Measurements from ENCODE around the gene NKAIN4. TPM values are rescaled to one million over a fixed set of nuclear protein-coding genes. Genes with fewer than 3 reads are reported as not detected.
"Not testable (repeated sequence)": the region's sequence is repeated elsewhere in the genome, so short reads cannot be mapped to it uniquely, and the experiment has no call there.

The NKAIN4 gene
- total RNA-seq, 2 experiments from 2014 or later: not detected

DNA sequence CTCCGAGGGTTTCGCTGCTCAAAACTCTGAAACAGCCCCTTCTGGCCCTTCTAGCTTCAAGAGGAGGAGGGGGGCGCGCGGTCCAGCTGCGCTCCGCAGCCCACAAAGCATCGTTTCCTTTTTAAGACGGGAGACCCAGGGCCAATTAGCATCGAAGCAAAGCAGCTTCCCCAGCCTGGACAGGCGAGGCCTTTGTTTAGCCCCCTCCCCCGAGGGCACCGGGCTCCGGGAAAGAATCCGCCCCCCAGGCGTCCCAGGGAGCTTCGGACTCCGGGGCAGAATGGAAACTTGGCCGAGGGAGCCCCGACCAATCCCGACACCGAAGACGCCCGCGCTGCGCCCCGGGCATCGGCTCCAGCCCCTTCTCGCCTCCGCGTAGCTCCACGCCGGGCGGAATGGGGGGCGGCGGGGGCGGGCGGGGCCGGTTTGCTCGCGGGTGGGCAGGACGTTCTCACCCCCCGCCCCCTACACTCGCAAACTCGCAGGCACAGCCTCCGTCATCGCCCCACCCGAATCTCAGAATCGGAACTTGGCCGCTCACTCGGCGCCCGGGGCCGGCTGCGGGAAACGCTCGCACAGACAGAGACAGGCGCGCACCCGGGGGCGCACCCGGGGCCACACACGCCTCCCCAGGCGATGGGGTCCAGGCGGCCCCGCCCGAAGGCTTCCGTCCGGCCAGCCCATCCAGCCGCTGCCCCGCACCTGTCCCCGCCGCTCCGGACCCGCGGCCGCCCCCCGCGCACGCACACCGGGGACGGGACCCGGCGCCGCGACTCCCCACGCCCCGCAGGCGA is 628 bp downstream of the NKAIN4 start:
- H3K9me3 Mint-ChIP-seq (ENCODE audit: low read depth): no peaks in the 10 kb centered on the region
- no peak overlapping the region for H3K4me3 Mint-ChIP-seq
- no peaks in the 10 kb centered on the region for H3K4me1 Mint-ChIP-seq
- CTCF ChIA-PET: interaction anchor here (0.7 to 1.2 kb wide), 2 partner anchors 28 to 56 kb away, joined by 3 read pairs; no protein-coding TSS in a partner anchor
- ATAC-seq (no peak), DNase-seq (no peak)
- H3K27me3 Mint-ChIP-seq: peaks cover 53% of the 10 kb centered on the region
- H3K36me3 Mint-ChIP-seq: no peaks in the 10 kb centered on the region
- no peak overlapping the region for H3K27ac Mint-ChIP-seq

DNA sequence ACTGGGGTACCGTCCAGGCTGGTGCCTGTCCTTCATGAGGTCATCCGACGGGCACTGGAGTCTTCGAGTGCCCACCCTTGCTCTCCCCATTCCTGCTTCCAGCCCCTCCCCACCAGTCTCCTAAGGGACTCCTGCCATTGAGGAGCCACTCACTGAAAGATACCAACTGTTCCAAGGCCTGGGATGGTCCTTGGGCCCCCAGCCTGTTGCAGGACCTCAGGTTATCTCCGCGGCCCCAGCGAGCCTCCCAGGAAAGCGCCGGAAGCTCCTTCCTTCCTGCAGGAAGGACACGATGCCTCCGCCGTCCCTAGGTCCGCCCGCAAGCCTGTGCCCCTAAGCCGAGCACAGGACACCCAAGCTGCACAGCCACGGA is 1.2 kb downstream of the NKAIN4 start:
- H3K4me3 Mint-ChIP-seq: no peak overlapping the region
- H3K27me3 Mint-ChIP-seq: peaks cover 57% of the 10 kb centered on the region
- no peak overlapping the region for H3K27ac Mint-ChIP-seq
- CTCF ChIA-PET: interaction anchor here (0.7 to 1.2 kb wide), 2 partner anchors 28 to 56 kb away, joined by 3 read pairs; no protein-coding TSS in a partner anchor
- ATAC-seq (no peak), DNase-seq (no peak)
- H3K36me3 Mint-ChIP-seq: no peaks in the 10 kb centered on the region
- H3K4me1 Mint-ChIP-seq: no peaks in the 10 kb centered on the region
- H3K9me3 Mint-ChIP-seq (ENCODE audit: low read depth): no peaks in the 10 kb centered on the region

DNA sequence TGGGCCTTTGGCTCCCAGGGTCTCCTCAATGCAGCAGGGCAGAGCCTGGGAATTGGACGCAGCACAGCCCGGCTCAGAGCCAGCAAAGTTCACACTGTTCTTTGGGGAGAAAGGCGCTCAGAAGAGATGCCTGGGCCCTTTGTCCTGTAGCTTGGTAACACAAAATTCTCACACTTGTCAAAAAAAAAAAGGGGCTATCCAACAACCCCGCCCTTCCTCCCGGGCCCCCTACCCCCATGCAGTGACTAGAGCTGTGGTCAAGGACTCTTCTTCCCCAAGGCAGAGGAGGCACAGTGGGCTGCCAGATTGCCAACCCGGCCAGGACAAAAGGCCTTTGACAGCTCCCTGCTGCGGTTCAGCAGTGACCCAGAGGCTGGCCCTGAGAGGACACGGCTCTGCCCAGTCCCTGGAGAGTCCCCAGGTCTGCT is 2.0 kb downstream of the NKAIN4 start:
- H3K4me3 Mint-ChIP-seq: no peak overlapping the region
- no peaks in the 10 kb centered on the region for H3K4me1 Mint-ChIP-seq
- ATAC-seq (no peak), DNase-seq (no peak)
- H3K9me3 Mint-ChIP-seq (ENCODE audit: low read depth): no peaks in the 10 kb centered on the region
- CTCF ChIA-PET: interaction anchor here (1.2 kb wide), 1 partner anchor 57 kb away, joined by 3 read pairs; no protein-coding TSS in a partner anchor
- peaks cover 57% of the 10 kb centered on the region for H3K27me3 Mint-ChIP-seq
- H3K36me3 Mint-ChIP-seq: no peaks in the 10 kb centered on the region
- H3K27ac Mint-ChIP-seq: no peak overlapping the region

DNA sequence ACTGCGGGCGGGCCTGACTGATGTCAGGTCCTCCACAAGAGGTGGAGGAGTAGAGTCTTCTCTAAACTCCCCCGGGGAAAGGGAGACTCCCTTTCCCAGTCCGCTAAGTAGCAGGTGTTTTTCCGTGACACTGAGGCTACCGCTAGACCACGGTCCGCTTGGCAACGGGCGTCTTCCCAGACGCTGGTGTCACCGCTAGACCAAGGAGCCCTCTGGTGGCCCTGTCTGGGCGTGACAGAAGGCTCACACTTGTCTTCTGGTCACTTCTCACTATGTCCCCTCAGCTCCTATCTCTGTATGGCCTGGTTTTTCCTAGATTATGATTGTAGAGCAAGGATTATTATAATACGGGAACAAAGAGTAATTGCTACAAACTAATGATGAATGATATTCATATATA is 2.9 kb downstream of the NKAIN4 start:
- H3K4me3 Mint-ChIP-seq; H3K9me3 Mint-ChIP-seq (ENCODE audit: low read depth); H3K4me1 Mint-ChIP-seq; ATAC-seq; H3K36me3 Mint-ChIP-seq; DNase-seq; H3K27ac Mint-ChIP-seq; CTCF ChIA-PET: not testable (repeated sequence)
- peaks cover 60% of the 10 kb centered on the region for H3K27me3 Mint-ChIP-seq

DNA sequence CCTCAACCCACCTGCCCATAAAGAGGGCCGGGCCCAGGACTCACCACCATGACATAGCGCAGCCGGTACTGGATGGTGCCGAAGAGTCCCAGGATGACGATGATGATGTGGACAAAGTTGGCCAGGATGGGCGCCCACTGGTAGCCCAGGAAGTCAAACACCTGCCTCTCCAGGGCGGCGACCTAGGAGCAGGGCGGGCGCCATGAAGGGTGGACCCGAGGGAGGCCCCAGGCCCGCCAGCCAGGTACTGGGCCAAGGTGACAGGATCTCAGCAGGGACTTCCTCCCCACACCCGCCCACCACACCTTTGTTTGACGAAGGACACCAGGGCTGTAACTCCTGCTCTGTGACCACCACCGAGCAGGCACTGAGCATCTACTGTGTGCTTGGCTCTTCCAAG is 4.4 kb downstream of the NKAIN4 start:
- Mint-ChIP-seq H3K27me3 (peaks cover 51% of the 10 kb centered on the region), H3K4me1 (no peaks in the 10 kb centered on the region), H3K9me3 (ENCODE audit: low read depth) (no peaks in the 10 kb centered on the region), H3K4me3 (no peak overlapping the region), H3K36me3 (no peaks in the 10 kb centered on the region), H3K27ac (no peak overlapping the region)
- DNase-seq (no peak), ATAC-seq (no peak)
- CTCF ChIA-PET: interaction anchor here (2.3 kb wide), 1 partner anchor 27 kb away, joined by 9 read pairs; no protein-coding TSS in a partner anchor

DNA sequence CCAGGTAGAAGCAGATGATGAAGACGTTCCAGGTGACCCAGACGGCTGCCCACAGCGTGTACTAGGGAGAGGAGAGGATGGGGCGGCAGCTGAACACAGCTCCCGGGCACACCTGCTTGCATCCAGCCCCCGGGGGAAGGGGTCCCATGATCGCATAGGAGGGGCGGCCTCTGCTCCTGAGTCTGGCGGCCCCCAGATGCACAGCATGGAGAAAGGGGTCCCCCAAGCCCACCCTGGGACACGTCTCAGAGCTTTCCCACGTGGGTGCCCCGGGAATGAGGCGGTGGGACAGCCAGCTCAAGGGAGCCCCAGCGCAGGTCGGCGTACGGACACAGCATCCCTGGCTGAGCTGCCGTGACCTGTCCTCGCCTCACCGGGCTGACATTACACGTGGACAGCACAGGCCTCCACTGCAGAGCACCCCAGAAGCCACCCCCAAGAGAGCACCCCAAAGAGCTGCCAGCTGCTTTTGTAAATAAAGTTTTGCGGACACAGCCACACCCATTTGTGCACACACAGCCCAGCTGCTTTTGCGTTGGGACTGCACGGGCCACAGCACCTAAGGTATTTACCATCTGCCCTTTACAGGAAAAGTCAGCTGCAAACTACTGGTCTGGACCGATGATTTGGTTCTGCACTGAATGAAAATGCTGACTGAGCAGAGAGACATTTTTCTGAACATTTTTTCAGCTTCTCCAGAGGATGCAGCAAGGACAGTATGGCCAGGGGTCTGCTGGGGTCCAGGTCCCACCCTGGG is 5.2 kb downstream of the NKAIN4 start:
- Mint-ChIP-seq H3K4me1 (no peaks in the 10 kb centered on the region), H3K4me3 (no peak overlapping the region), H3K36me3 (no peaks in the 10 kb centered on the region), H3K27me3 (peaks cover 48% of the 10 kb centered on the region), H3K27ac (no peak overlapping the region), H3K9me3 (ENCODE audit: low read depth) (no peaks in the 10 kb centered on the region)
- DNase-seq: no peak
- ATAC-seq: no peak
- CTCF ChIA-PET: interaction anchor here (2.3 kb wide), 1 partner anchor 26 kb away, joined by 9 read pairs; no protein-coding TSS in a partner anchor

DNA sequence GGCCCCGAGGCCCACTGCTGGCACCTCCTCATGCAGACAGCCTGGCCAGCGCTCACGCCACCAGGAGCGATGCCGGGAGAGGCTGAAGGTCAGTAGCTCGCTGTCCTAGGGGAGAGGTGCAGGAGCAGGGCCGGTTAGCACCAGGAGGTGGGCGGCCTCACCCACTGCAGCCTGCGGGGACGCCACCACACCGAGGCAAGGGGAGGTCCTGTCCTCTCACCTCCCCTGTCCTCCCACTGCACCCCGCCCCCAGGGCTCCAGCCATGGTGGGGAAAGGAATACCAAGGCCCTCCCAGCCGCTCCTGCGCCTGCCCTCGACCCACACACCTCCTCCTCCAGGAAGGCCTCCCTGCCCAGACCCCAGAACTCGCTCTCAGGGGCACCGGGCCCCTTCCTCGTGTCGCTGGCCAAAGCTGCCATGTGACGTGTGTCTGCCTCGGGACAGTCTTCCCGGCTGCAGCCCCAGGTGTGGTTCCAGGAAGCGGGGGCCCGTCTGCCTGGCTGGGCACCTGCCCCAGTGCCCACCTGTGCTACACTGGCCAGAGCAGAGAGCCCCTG is 6.5 kb downstream of the NKAIN4 start:
- H3K9me3 Mint-ChIP-seq (ENCODE audit: low read depth): no peaks in the 10 kb centered on the region
- no peak overlapping the region for H3K27ac Mint-ChIP-seq
- no peaks in the 10 kb centered on the region for H3K36me3 Mint-ChIP-seq
- H3K4me1 Mint-ChIP-seq: no peaks in the 10 kb centered on the region
- CTCF ChIA-PET: interaction anchor here (2.3 kb wide), 1 partner anchor 24 kb away, joined by 9 read pairs; no protein-coding TSS in a partner anchor
- ATAC-seq (no peak), DNase-seq (no peak)
- peaks cover 40% of the 10 kb centered on the region for H3K27me3 Mint-ChIP-seq
- no peak overlapping the region for H3K4me3 Mint-ChIP-seq

DNA sequence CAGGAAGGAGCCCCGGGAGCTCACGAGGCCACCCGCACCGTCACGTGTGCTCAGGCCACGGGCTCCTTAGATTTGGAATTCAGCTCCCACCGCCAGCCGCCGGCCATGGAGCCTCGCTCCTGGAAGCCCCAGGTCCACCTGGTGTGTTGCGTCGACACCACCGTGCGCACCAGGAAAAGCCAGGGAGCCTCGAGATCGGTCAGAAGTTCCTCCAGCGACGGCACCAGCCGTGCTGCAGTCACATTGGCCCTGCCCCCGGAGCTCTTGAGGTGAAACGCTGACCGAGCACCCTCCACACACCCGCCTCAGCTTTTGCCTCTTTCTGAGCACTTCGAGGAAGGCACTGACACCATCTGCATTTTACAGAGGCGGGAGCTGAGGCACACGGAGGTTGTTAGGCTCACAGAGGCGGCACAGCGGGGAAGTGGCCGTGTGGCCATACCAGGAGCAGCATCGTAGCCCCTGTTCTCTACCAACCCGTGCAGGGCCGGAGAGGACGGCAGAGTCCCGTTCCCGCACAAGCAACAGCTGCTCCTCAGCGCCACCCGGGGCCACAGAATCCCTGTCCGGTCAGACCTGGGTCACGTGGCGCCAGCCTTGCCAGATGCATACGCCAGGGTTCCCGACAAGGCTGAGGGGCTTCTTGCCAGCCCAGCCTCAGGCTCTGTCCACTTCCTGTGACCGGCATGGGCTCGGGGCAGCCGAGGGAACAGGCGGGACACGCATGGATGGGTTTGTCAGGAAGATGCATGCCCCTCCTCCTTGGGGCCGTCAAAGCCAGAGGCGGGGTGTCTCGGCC is 7.6 kb downstream of the NKAIN4 start:
- CTCF ChIA-PET: interaction anchor here (1.8 kb wide), 1 partner anchor 23 kb away, joined by 6 read pairs; no protein-coding TSS in a partner anchor
- no peaks in the 10 kb centered on the region for H3K36me3 Mint-ChIP-seq
- DNase-seq (no peak), ATAC-seq (no peak)
- peaks cover 30% of the 10 kb centered on the region for H3K27me3 Mint-ChIP-seq
- H3K4me3 Mint-ChIP-seq: no peak overlapping the region
- no peaks in the 10 kb centered on the region for H3K9me3 Mint-ChIP-seq (ENCODE audit: low read depth)
- no peak overlapping the region for H3K27ac Mint-ChIP-seq
- no peaks in the 10 kb centered on the region for H3K4me1 Mint-ChIP-seq

DNA sequence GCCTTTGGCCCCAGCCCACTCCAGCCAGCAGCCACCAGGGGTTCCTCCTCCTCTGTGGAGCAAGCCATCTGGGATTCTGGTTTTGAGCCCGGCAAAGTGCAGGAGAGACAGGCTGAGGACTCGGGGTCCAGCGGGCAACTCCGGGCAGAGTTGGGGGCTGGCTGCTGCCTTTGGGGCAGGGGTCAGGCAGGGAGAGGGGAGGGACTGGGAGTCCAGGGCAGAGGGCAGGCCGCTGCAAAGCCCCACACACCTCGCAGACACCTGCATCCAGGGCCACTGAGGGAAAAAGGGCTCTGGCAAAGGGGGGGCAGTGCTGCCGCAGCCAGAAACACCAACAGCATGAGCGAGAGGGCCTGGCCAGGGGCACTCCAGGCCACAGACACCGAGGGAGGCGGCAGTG is 9.8 kb downstream of the NKAIN4 start:
- Mint-ChIP-seq H3K4me1 (no peaks in the 10 kb centered on the region), H3K27ac (no peak overlapping the region), H3K9me3 (ENCODE audit: low read depth) (no peaks in the 10 kb centered on the region), H3K36me3 (no peaks in the 10 kb centered on the region), H3K27me3 (peaks cover 22% of the 10 kb centered on the region), H3K4me3 (no peak overlapping the region)
- CTCF ChIA-PET: interaction anchor here (0.9 kb wide), 1 partner anchor 21 kb away, joined by 4 read pairs; no protein-coding TSS in a partner anchor
- ATAC-seq (no peak), DNase-seq (no peak)

DNA sequence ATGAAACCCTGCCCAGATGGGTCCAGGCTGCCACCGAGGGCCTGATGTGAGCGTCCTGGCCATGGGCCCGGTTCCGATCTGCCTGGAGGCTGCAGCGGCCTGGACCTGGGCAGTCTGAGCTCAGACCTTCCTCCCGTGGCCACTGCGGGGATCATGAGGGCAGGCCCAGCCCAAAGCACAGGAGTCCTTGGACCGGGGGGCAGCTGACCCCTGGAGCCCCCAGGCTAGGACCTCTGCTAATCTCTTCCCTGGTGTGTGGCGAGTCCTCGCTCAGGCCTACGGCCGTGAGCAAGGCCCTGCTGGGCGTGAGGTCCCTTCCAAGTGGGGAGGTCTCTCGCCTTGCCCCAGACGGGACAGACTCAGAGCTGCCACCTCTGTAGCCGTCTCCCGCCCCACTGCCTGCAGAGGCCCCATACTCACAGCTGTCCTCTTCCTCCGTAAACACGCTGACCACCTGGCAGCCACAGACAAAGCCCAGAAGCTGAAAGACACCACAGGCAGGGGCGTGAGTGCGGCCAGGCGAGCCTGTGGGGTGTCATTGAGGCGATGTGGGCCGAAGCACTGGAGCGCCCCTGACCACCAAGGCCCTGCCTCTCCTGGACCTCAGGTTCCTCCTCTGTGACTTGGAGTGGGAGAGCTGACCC is 10.5 kb downstream of the NKAIN4 start:
- no peaks in the 10 kb centered on the region for H3K4me1 Mint-ChIP-seq
- no peaks in the 10 kb centered on the region for H3K9me3 Mint-ChIP-seq (ENCODE audit: low read depth)
- CTCF ChIA-PET: interaction anchor here (0.9 kb wide), 1 partner anchor 20 kb away, joined by 4 read pairs; no protein-coding TSS in a partner anchor
- DNase-seq: no peak
- no peaks in the 10 kb centered on the region for H3K36me3 Mint-ChIP-seq
- no peak overlapping the region for H3K4me3 Mint-ChIP-seq
- no peak overlapping the region for H3K27ac Mint-ChIP-seq
- H3K27me3 Mint-ChIP-seq: peaks cover 16% of the 10 kb centered on the region
- ATAC-seq: no peak

DNA sequence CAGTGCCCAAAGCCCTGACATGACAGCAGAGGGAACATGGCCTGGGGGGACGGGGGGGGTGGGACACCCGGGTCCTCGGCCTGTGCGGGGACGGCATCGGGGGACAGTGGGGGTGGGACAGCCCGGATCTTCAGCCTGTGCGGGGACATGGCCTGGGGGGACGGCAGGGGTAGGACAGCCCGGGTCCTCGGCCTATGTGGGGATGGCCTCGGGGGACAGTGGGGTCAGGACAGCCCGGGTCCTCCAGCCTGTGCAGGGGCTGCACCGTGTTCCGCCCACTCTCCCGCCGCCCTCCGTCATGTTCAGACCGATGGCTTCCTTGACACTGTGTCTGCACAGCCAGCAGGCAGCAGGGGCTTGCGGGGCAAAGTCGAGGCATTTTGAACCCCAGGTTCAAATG is 11.5 kb downstream of the NKAIN4 start:
- Mint-ChIP-seq H3K4me1 (no peaks in the 10 kb centered on the region), H3K9me3 (ENCODE audit: low read depth) (no peaks in the 10 kb centered on the region), H3K4me3 (no peak overlapping the region), H3K27me3 (peaks cover 12% of the 10 kb centered on the region), H3K27ac (no peak overlapping the region), H3K36me3 (no peaks in the 10 kb centered on the region)
- no peak for ATAC-seq
- CTCF ChIA-PET: no interaction called here
- DNase-seq: no peak

DNA sequence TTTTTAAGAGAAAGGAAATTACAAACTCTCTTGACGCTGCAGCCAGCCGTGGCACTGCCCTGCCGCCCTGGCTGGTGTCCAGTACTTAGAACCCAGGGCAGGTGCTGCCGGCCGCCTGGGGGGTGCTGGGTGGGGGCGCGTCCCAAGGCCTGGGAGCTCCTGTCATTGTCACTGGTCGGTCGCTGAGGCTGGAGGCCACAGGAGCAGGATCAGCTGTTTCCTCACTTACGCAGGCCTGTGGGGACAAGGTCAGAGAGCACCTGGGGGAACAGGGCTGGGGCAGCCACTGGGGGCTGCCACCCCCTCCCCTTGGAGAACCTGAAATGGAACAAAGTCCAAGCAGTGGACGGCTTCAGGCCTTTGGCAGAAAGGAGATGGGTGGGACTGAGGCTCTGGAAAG is 13.0 kb downstream of the NKAIN4 start:
- CTCF ChIA-PET: interaction anchor here (1.3 kb wide), 1 partner anchor 18 kb away, joined by 4 read pairs; no protein-coding TSS in a partner anchor
- ATAC-seq (no peak), DNase-seq (no peak)
- Mint-ChIP-seq H3K36me3 (no peaks in the 10 kb centered on the region), H3K4me3 (no peak overlapping the region), H3K4me1 (no peaks in the 10 kb centered on the region), H3K27ac (no peak overlapping the region), H3K9me3 (ENCODE audit: low read depth) (no peaks in the 10 kb centered on the region), H3K27me3 (peaks cover 2% of the 10 kb centered on the region)

Data from activated CD8-positive, alpha-beta memory T cell treated with anti-CD3 and anti-CD28 coated beads, Interleukin-2, amount 10 ng/mL, durations not matched to agents 7 days and 5 days (primary cell).